NCI-H526 (cell line): ENCODE results near the gene NUMB.
A peak's percentile ranks its signal among the peaks of the same experiment; 100 is the strongest.

Source experiments
- DNase-seq, 2 experiments: peaks; one replicate each; lab custom pipeline; 2025; lab: John Stamatoyannopoulos, UW

Gene NUMB

DNA sequence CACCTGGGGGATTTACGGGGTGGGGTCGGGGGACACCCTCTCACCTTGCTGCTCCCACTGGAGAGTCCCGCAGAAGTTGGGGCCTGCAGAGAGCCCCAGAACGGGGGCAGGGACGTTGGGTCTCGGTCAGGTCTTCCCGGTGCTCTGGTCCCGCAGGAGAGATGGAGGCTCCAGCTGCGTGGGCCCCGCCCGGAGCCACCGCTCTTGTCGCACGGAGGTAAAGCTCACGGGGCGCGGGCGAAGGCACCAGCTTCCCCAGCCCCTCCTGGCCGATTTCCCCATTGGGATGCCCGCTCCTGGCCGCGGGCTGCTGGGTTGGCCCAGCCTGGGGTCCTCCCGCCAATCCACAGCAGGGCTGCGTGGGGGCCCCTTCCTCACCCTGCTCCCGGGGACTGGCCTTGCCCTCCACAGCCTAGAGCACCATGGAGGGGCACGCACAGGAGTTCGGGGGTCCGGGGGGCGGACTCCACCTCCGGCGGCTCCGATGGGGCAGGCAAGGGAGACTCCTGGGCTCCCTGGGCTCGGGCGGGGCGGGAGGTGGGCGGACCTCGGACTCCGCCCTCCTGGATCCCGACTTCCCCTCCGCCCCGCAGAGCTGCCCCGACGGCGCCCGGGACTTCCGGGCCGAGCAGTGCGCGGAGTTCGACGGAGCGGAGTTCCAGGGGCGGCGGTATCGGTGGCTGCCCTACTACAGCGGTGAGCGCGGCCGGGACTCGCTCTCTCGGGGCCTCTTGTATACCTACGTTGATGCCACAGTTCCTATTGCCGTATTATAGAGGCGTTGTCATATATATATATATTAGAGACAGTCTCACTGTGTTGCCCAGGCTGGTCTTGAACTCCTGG, 212.6 kb downstream of the NUMB start:
- DNase-seq: peak in 1 of 2 experiments; percentile 60

DNA sequence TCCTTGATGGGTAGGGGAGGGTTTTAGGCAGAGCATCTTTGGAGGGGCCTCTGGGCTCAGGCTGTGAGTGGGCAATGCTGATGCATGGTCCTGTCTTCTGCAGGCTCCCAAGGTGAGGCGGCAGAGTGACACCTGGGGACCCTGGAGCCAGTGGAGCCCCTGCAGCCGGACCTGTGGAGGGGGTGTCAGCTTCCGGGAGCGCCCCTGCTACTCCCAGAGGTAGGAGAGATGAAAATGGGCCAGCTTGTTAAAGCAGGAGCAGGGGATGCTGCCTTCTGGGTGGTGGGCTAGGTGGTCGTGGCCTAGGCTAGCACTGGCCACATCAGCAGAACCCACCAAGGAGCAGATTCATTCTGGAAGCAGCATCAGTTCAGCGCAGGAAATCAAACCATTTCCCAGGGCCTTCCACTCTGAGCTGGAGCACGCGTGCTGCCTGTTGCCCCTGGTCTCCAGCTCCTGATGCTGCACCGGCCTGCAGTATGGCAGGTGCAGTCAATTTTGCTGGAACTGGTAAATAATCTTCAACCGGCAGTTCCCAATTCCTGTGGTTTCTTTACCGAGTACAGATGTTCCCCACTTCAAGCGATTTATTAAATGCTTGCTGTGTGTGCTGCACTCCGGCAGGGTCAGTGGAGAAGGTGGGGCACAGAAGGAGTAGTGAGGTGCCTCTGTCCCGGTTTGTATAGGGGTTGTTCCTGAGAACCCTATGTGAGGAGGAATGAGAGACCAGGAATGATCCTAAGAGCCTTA, 213.6 kb downstream of the NUMB start:
- no peak for DNase-seq

DNA sequence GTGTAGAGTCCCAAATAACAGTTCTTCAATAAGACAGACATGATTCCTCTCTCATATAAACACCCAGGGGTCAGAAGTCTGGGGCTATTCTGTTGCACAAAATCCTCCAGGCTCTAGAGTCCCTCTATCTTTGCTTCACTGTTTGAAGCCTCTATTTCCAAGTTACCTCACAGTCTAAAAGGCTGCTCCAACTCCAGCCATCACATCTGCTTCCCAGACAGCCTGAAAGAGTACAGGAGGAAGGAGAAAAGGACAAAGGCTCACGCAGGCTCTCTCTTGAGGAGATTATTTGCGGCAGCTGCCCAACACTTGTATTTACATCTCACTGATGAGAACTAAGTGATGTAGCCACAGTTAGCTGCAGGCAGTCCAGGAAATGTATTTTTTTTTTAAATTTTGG, 214.6 kb downstream of the NUMB start:
- DNase-seq: no peak

DNA sequence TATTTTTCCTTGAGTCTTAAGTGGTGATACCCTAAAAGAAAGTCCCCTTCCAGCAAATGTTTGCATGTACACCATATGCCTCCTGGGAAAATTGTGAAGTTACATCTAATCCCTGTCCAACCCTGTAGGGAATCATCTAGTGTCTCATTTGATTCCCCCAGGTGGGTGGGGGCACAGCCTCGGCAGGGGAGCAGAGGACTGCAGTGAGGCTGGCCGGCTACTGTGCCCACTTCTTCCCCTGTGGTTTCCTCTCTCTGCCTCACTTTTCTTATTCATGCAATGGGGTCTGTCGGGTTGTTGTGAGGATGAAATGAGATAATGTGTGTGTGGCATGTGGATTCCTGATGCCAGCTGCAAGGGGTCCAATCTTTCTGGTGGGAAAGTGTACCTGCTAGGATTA, 215.0 kb downstream of the NUMB start:
- no peak for DNase-seq

DNA sequence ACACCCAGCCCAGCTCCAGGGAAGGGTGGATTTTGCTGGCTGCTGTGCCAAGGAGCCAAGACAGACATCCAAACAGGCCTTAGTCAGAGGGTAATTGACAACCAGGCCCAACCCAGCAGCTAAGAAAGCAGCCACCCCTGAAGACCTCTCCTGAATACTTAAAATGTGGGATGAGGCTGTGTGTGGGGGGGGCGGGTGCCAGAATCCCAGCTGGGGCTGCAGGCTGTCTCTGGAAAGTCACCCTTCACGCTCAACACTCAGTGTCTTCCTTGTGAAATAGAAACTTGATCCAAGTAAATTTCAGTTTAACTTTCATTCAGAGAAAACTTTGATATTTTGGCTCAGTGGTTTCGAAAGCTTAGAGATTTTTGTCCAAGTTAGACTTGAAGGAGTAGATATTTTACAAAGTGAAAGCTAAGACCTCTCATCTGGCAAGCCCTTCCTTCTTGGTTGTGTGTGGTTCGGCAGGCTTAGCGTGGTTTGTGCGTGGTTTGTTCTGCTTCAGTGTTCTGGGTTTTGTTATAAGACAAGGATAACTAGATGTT, 215.9 kb downstream of the NUMB start:
- no peak for DNase-seq

DNA sequence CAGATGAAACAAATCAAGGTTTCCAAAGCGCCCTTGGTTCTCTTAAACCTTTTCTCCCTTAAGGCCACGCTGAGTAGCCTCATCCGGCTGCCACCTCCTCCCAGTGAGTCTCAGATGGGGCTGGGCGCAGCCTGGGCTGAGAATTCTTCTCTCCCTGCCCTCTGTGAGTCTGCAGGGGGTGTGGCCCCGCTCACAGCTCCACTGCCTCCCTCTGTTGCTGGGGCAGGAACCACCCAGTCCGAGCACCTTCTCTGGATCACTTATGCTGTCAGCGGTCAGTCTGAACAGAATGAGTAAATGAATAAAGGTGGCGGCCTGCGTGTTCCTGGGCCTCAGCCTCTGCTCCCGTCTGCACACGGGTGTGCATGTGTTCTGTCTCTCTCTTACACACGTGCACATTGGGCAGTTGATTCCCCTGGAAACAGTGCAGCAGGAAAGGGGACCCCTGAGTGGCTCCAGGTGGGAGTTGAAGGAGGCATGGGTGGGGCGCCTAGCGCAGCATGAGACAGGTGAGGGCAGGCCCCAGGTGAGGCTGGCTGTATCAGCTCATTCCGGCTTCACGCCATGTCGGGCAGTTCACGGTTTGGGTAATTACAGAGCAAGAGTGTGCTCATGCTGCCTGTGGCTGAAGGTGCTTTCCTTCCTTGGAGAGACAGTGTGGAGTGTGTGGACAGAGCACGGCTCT, 216.7 kb downstream of the NUMB start:
- DNase-seq: peak in 1 of 2 experiments; percentile 22

DNA sequence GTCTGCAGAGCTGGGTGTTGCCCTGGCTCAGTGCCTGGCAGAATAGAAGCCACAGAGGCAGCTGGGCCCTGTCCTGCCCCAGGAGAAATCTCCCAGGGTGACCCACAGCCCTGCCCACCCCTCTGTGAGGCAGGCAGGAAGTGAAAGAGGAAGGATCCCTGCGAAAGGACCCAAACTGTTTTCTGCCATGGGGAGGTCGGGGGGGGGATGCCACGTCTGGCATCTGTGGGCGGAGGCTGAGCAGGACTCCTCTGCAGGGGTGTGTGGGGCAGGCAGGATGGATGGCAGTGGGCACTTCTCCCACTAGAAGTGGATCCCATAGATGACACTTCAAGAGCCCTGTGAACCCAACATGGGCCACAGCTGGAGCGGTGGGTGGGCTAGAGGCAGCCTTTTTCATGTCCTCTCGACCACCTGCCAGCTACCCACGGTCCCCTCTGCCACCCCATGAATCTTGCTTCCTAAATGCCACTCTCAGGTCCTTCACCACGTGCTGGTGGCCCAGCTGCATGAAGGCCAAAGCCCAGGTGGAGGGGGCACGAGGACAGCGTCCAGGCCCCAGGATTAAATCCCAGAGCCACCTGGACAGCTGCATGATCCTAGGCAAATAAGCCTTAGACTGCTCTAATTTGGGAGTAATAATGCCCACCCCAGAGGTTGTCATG, 217.4 kb downstream of the NUMB start:
- DNase-seq: no peak

DNA sequence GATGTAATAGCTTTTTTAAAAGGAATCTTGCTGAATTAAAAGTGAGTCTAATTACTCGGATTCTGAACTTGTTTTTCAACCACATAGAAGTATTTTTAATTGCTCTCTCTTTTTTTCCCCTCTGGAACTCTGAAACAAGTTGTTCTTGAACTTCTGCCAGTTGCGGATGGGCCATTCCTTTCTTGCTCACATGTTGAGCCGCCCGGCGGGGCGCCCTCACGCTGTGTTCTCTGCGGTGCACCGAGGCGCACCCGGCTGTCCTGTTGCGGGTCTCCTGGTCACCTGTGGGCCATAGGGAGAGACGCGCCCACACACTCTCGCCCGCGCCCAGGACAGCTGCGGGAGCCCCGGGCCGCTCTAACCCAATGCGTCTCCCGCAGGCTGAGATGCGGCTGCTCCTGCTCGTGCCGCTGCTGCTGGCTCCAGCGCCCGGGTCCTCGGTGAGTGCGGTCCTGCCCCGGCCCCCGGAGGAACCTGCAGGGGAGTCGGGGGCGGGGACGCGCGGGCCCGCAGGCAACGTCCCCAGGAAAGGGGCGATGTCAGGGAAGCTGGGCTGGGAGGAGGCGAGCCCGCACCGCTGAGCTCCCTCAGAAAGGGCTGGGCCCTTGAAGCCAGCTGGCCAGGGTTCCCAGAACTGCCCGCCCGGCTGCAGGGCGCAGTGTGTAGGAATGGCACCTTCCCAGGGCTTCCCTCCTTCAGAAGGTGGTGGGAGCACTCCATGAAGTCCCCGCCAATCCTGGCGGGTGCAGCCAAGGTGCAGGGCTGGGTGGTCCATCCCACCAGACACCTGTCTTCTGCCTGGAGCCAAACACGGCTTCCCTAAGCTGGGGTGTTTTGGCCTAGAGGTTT, 218.7 kb downstream of the NUMB start:
- DNase-seq: no peak

DNA sequence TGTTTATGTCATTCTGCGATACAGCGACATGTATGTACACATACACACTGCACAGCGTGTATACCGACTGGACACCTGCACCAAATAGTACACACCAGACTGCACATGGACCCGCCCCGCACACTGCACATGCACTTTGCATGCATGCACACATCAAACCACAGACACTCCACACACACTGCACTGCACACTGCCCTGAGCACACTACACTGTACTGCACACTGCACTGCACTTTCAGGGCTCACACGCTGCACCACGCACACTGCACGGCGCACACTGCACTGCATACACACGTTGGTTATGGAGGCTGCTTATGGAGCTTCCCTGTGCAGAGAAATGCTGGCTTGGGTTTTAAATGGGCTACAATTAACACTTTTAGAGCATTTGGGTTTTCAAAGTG, 219.4 kb downstream of the NUMB start:
- no peak for DNase-seq

DNA sequence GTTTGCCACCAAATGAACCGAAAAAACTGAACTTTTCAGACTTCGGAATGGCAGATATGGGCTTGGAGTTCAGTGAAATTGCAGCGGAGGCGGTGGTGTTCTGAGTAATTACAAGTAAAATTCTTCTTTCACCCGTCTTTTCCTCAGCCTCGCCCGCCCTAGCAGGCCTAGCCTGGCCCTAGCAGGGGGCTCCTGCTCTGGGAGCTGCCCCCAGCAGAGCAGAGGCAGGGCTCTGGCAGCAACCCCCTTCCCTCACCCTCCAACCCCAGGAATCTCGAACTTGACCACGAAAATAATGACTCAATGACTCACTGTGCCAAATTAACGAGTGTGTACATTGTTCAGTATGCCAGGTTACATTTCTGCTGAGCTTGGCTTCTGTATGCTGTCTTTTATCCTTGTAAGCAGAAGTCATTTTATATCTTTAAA, 219.9 kb downstream of the NUMB start:
- DNase-seq: no peak

DNA sequence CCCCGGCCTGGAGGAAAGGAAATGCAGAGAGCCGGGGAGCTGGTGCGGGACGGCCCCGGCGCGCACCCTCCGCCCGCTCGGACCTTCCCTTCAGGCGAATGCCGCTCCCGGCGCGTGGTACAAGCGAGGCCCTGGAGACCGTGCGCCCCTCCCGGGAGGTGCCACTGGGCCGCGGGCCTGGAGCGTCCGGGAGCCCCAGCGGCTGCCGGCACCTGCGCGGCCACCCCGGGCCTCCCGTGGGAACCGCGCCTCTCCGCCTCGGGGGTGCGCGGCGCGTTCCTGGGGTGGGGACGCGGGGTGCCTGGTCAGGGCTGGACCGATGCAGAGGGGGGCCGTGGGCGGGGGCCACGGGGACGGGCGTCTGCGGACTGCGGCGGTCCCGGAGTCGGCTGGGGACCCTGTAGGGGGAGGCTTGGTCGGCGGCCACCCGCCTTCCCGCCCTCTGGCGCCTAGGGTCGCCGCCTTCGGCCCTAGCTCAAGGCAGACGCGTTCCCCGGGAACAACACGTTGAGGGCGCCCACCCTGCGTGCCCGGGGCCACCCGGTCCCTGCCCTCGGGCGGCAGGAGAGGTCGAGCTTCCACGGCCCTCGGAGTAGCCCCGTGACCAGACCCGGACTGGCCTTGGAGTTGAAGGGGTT, 220.4 kb downstream of the NUMB start:
- DNase-seq: peak in 1 of 2 experiments; percentile 44

DNA sequence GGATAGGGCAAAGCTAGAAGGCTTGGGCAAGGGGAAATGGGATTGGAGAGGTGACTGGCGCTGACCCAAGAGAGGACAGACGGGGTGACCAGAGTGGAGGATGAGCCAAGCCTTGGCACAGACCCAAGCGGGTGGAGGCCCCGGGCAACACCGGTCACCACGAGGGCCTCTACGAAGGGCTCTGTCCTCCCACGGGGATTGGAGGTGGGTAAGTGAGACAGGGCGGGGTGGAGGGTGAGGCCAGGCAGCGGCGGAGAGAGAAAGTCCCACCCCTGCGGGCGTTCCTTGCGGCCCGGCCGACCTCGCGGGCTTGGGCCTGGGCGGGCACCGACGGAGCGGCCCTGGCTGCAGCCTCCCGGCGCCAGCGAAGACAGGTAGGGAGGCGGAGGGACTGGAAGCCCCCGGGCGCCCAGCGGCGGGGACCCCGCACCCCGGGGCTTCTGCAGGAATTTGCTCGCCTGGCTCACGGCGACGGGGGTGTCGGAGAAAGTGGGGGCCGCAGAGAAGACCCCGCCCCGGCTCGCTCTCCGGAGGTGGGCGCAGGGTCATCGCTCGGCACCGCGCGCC, 221.0 kb downstream of the NUMB start, which contains the start of gene PAPLN:
Gene PAPLN, plus strand, starts transcription at position 288 of the 567 bp plus-strand sequence. CDS start 2,273 bp downstream, outside the sequence.
- peak in 1 of 2 experiments; percentile 48 for DNase-seq

DNA sequence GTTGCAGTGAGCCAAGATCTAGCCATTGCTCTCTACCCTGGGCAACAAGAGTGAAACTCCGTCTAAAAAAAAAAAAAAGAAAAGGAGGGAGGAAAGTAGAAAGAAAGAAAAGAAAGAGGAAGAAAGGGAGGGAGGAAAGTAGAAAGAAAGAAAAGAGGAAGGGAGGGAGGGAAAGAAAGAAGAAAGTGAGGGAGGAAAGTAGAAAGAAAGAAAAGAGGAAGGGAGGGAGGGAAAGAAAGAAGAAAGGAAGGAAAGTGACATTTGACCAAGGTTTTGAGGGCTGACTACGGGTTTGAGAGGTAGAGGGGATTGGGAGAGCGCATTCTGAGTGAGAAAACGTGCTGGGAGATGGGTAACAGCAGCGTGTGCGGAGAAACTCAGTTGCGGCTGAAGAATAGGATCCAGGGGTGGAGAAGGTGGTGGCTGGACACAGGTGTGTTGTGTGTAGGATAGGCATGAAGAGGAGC, 221.6 kb downstream of the NUMB start:
- no peak for DNase-seq

DNA sequence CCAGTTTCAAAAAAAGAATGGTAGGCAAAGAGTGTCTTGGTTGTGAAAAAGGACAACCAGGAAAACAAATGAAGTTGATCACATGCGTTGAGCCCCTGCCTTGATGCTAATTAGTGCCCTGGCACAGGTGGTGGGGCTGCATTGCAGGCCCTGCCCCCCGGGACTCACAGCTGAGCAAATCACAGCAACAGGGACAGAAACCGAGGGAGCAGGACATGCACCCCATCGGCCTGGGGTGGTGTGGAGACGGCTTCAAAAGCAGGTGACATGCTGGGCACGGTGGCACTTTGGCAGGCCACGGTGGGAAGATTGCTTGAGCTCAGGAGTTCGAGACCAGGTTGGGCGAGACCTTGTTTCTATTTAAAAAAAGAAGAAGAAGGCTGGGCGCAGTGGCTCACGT, 222.2 kb downstream of the NUMB start:
- DNase-seq: no peak

DNA sequence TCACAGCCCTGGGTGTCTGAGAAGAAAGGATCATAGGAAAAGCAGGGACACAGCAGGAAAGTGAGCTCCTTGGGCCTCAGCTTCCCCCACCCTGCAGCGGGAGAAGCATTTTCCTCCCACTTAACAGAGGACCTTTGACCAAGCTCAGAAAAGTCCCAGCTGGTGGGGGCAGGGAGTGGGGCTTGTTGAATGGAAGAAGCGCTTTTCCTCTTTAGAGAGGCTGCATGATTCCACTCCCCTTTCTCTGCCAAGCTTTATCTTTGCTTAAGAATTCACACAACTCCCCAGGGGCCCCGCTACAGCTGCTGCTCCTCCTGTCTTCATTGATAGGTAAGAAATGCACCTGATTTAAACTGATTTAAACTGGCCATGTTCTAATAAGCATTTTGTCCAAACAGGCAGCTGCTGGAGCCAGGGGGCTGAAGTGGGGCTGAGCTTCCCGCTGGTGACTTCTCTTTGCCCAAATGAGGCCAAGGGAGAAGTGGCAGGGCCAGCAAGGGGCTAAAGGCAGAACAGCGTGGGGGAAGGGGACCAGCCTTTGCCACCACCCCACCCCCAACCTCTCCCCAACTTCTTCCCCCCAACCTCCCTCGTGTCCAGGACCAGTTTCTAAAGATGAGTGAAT, 222.7 kb downstream of the NUMB start:
- peak in 1 of 2 experiments; percentile 27 for DNase-seq

DNA sequence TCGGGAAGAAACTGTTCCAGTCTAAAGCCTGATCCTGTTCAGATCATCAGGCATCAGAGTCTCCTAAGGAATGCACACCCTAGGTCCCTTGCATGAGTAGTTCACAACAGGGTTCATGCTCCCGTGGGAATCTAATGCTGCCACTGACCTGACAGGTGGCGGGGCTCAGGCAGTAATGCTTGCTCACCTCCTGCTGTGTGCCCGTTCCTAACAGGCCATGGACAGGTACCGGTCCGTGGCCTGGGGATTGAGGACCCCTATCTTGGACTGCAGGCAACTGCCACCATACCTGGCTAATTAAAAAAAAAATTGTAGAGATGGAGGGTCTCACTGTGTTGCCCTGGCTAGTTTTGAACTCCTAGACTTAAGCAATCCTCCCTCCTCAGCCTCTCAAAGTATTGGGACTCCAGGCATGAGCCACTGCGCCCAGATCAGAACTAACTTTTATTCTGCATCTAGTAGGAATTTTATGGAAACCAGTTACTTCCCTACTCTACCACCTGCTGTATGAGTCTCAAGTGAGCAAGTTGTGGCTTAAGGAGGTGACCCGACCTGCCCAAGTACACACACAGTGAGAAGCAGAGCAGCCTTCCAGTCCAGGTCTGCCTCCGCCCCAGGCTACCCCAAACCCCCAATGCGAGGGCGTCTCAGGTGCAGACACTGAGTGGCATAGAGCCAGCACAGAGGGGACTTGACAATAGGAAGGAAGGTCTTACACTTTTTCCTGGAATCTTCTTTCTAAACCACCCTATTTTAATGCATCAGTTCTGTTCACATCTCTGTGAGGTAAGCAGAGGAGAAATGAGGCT, 223.6 kb downstream of the NUMB start:
- DNase-seq: no peak

DNA sequence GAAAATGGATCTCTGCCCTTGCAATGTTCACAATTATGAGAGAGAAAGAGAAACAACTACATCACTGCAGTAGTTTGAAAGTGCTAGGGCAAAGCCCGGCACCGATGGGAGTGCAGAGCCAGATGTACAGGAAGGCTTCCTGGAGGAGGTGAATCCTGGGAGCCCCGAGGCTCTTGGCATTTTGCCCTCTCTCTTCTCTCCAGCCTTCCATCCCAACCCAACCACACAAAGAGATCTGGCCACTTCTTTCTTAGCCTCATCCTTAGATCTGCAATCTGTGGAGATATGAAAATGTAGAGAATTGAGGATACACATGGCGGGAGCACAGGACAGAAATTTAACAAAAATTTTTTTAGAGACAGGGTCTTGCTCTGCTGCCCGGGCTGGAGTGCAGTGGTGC, 224.3 kb downstream of the NUMB start:
- no peak for DNase-seq

DNA sequence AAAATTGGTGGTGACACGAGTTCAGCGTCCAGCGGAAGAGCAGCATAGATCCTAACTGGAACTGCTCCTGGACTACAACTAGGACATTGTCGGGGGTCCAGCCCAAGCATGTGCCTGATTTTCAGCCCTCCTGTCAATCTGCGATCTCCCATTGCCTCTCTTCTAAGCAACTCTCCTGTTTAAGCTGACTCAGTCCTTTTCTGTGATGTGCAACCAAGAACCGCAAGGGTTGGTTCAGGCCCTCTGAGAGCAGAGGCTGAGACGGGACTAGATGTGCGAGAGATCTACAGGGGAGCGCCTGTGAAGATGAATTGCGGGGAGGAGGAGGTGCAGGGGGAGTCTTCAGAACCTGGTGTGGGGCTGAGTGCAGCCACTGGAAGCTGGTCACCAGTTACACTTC, 224.8 kb downstream of the NUMB start:
- DNase-seq: no peak
